HepG2 (cell line): ENCODE measurements around the gene TMEM184B.

ENCODE experiments used
- HNF4A ChIP-seq: sonication (generic); formaldehyde crosslinking; IDR thresholded peaks from 2 replicates; pipeline ENCODE4 v1.4.0; 2020; ENCODE audit warnings: missing genetic modification reagents
- NFIB ChIP-seq: sonication (generic); formaldehyde crosslinking; IDR thresholded peaks from 2 replicates; pipeline ENCODE4 v1.9.0; 2021; ENCODE audit warnings: missing genetic modification reagents, mild to moderate bottlenecking, borderline replicate concordance
- THAP8 ChIP-seq: sonication (generic); formaldehyde crosslinking; IDR thresholded peaks from 2 replicates; pipeline ENCODE4 v1.5.1; 2020; ENCODE audit warnings: missing genetic modification reagents, mild to moderate bottlenecking, borderline replicate concordance
- ZBTB7A ChIP-seq: sonication (generic); formaldehyde crosslinking; IDR thresholded peaks from 2 replicates; pipeline ENCODE4 v1.8.0; 2022; ENCODE audit warnings: mild to moderate bottlenecking, missing genetic modification reagents
- ZNF589 ChIP-seq: sonication (generic); formaldehyde crosslinking; conservative IDR thresholded peaks from 2 replicates; pipeline ENCODE4 v1.8.0; 2022; ENCODE audit warnings: mild to moderate bottlenecking, moderate library complexity, missing genetic modification reagents

- TF ChIP-seq THAP8 (CRISPR knock-in tag) (no peak), HNF4A (CRISPR knock-in tag) (no peak), ZNF589 (CRISPR knock-in tag) (no peak), NFIB (CRISPR knock-in tag) (no peak), ZBTB7A (CRISPR knock-in tag) (no peak)
Observed at GRCh38 chr22:38243007-38243765, 29.6 kb downstream of the TMEM184B start.
